Mesothelial cell of epicardium (in vitro differentiated cells): Measurements from ENCODE around the gene ALDH8A1. TPM values are rescaled to one million over a fixed set of nuclear protein-coding genes. Genes with fewer than 3 reads are reported as not detected.

Experiments used
- DNase-seq, 2 experiments: peaks; one replicate each; pipeline ENCODE4 v3.0.0; 2021; ENCODE audit warnings: low spot score in 2 of 2; ENCODE audit not compliant: unreplicated experiment in 2 of 2
- H3K27ac Mint-ChIP-seq: 2 replicates; pipeline ENCODE4 v1.8.0; 2021; ENCODE audit warnings: mixed read lengths
- H3K27me3 Mint-ChIP-seq: 2 replicates; pipeline ENCODE4 v1.8.0; 2021; ENCODE audit warnings: low read depth, mixed read lengths
- H3K36me3 Mint-ChIP-seq: 2 replicates; pipeline ENCODE4 v1.8.0; 2021; ENCODE audit warnings: mixed read lengths
- H3K4me1 Mint-ChIP-seq: 2 replicates; pipeline ENCODE4 v1.8.0; 2021; ENCODE audit warnings: mixed read lengths
- H3K4me3 Mint-ChIP-seq: 2 replicates; pipeline ENCODE4 v1.8.0; 2021; ENCODE audit warnings: mild to moderate bottlenecking, moderate library complexity, mixed read lengths
- H3K9me3 Mint-ChIP-seq: 2 replicates; pipeline ENCODE4 v1.8.0; 2021; ENCODE audit warnings: mixed read lengths
- total RNA-seq: library from RNA; stranded (reverse); gene quantifications from 3 replicates; pipeline ENCODE4 v1.2.1, GENCODE V29; 2021
- TF ChIP-seq, protein P1 (sequence below): fragments of 200-600 bp; sonication (generic); IDR thresholded peaks from one replicate; pipeline ENCODE4 v1.5.0; 2021; ENCODE audit warnings: antibody characterized with exemption; ENCODE audit not compliant: unreplicated experiment

ALDH8A1 gene
- total RNA-seq, 1 donor from 2014 or later, result 1.1 TPM

DNA sequence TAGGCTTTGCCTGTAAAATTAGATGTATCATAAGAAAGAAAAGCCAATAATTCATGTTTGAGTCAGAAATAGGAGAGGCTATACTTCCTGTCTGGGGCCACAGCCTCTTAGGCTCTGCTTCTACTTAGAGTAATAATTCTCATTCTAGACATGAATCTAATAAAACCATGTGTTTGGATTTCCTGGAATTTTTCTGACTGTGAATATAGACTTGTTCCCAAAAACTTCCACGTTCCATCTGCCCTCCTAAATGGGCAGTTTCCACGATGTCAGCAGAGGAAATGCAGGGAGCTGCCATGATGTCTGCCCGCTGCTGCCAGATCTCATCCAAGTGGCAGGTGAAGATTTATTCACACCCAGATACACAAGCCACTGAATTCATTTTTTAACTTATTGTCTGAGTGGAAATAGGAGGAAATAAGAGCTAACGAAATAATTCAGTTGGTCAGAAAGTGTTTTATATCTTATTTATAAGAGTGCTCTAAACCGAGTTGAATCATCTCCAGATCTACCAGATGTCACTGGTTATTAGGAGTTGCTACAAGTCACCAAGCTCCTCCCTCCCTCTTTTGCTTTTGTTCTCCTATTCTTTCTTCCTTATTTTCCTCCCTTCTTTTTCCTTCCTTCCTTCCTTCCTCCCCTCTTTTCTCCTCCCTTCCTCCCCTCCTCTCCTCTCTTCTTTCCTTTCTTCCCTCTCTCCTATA is 69.3 kb downstream of the ALDH8A1 start:
- H3K4me1 Mint-ChIP-seq, result peaks cover 20% of the 10 kb centered on the region
- H3K27ac Mint-ChIP-seq, result peak overlapping the region; percentile 75
- TF ChIP-seq, protein P1, sequence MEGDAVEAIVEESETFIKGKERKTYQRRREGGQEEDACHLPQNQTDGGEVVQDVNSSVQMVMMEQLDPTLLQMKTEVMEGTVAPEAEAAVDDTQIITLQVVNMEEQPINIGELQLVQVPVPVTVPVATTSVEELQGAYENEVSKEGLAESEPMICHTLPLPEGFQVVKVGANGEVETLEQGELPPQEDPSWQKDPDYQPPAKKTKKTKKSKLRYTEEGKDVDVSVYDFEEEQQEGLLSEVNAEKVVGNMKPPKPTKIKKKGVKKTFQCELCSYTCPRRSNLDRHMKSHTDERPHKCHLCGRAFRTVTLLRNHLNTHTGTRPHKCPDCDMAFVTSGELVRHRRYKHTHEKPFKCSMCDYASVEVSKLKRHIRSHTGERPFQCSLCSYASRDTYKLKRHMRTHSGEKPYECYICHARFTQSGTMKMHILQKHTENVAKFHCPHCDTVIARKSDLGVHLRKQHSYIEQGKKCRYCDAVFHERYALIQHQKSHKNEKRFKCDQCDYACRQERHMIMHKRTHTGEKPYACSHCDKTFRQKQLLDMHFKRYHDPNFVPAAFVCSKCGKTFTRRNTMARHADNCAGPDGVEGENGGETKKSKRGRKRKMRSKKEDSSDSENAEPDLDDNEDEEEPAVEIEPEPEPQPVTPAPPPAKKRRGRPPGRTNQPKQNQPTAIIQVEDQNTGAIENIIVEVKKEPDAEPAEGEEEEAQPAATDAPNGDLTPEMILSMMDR, result no peak
- peaks cover 6% of the 10 kb centered on the region for H3K9me3 Mint-ChIP-seq
- H3K27me3 Mint-ChIP-seq, result no peaks in the 10 kb centered on the region
- no peak for DNase-seq
- H3K36me3 Mint-ChIP-seq, result no peaks in the 10 kb centered on the region
- H3K4me3 Mint-ChIP-seq, result no peak overlapping the region

- TF ChIP-seq, protein P1, result no peak
- no peak overlapping the region for H3K27ac Mint-ChIP-seq
- H3K27me3 Mint-ChIP-seq, result no peaks in the 10 kb centered on the region
- no peak for DNase-seq
- no peaks in the 10 kb centered on the region for H3K36me3 Mint-ChIP-seq
- H3K9me3 Mint-ChIP-seq, result peaks cover 9% of the 10 kb centered on the region
- peaks cover 16% of the 10 kb centered on the region for H3K4me1 Mint-ChIP-seq
- no peak overlapping the region for H3K4me3 Mint-ChIP-seq
These were observed 71.8 kb downstream of the ALDH8A1 start for GRCh38 chr6:134878136-134878535.

DNA sequence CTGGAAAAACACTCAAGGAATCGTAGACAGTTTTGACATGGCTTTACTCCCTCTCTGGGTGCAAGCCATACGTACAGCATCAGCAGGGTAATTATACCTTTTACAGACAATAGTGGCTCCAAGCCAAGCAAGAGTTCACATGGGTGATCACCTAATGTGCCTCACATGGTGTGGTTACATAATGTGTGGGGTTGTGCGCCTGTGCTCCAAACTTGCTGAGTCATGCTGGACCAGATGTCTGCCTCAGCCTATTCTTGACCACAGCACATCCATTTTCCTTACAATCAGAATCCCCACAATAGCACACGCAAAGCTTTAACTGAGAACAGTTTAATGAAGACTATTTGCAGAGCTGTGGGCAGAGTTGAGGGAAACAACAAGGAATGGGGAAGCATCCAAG is 74.5 kb downstream of the ALDH8A1 start:
- TF ChIP-seq, protein P1, result no peak
- Mint-ChIP-seq H3K4me3 (no peak overlapping the region), H3K27me3 (no peaks in the 10 kb centered on the region), H3K36me3 (no peaks in the 10 kb centered on the region), H3K27ac (no peak overlapping the region), H3K4me1 (peaks cover 10% of the 10 kb centered on the region), H3K9me3 (peaks cover 9% of the 10 kb centered on the region)
- DNase-seq, result no peak

DNA sequence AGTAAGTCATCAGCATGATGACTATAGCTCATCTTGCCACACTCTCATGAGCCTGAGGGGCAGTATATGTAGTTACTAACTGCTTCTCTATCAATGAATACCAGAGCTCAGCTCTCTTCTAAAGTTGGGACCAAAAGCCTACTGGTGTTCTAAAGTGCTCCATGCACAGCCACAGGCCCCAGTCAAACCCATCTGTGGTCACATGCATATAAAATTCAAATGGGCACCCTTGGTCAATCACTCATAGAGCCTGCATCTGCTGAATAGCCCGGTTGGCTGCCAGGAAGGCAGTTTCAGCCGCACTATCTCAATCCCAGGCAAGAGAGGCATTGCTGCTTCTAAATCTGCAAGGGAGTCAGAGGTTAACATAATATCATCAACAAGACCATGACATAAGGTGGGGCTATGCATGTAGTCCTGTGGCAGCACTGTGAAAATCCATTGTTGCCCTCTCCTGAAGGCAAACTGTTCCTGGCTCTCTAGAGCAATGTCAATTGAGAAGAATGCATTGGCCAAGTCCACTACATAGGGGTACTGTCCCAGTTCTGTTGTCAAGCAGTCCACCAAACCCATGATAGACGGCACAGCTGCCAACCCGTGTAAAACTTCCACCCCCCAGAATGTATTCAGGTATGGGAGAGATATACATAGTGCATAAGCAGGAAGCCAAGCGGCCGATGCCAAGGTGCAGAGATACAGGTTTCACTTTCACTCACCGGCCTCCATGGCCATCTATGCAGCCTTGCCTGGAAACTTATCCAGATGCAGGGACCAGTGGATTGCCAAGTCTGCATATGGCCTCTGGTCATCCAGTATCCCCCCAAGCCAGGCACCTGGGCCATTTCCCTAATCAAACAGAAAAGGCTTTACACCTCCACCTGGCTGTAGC is 76.2 kb downstream of the ALDH8A1 start:
- no peaks in the 10 kb centered on the region for H3K36me3 Mint-ChIP-seq
- no peak for DNase-seq
- H3K9me3 Mint-ChIP-seq, result peaks cover 9% of the 10 kb centered on the region
- no peaks in the 10 kb centered on the region for H3K27me3 Mint-ChIP-seq
- H3K4me3 Mint-ChIP-seq, result no peak overlapping the region
- H3K4me1 Mint-ChIP-seq, result peaks cover 8% of the 10 kb centered on the region
- TF ChIP-seq, protein P1, result no peak
- H3K27ac Mint-ChIP-seq, result no peak overlapping the region

- no peak for DNase-seq
- H3K27ac Mint-ChIP-seq, result no peak overlapping the region
These were observed 79.0 kb downstream of the ALDH8A1 start for GRCh38 chr6:134870677-134871498.

More at GRCh38 chr6:134870677-134871498, 79.0 kb downstream of the ALDH8A1 start:
- Mint-ChIP-seq H3K4me1 (no peaks in the 10 kb centered on the region), H3K4me3 (no peak overlapping the region), H3K27me3 (no peaks in the 10 kb centered on the region), H3K36me3 (no peaks in the 10 kb centered on the region), H3K9me3 (peaks cover 9% of the 10 kb centered on the region)
- TF ChIP-seq, protein P1, result no peak
